Left hindlimb (tissue), 1 donor: ENCODE data around the gene PRRT2.
"Not testable (repeated sequence)": the region's sequence is repeated elsewhere in the genome, so short reads cannot be mapped to it uniquely, and the experiment has no call there.

Source experiments
- DNase-seq: peaks from one replicate; pipeline ENCODE4 v3.0.0-alpha.2; 2018

Gene PRRT2

DNA sequence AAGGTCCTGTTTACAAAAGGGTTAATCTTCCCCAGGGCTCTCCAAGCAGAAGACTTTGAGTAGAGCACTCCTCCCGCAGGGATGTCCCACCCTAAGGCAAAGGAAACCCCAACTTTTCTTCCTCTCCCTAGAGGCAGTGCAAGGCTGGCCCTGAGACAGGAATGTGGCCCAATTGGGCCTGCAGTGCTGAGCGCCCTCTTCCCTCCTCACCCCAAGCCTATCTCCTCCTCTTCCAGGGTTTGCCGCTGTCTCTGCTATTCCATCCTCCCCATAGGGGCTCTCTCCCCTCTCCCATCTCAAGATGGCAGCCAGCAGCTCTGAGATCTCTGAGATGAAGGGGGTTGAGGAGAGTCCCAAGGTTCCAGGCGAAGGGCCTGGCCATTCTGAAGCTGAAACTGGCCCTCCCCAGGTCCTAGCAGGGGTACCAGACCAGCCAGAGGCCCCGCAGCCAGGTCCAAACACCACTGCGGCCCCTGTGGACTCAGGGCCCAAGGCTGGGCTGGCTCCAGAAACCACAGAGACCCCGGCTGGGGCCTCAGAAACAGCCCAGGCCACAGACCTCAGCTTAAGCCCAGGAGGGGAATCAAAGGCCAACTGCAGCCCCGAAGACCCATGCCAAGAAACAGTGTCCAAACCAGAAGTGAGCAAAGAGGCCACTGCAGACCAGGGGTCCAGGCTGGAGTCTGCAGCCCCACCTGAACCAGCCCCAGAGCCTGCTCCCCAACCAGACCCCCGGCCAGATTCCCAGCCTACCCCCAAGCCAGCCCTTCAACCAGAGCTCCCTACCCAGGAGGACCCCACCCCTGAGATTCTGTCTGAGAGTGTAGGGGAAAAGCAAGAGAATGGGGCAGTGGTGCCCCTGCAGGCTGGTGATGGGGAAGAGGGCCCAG, 1.0 kb downstream of the PRRT2 start:
- DNase-seq, result no peak

DNA sequence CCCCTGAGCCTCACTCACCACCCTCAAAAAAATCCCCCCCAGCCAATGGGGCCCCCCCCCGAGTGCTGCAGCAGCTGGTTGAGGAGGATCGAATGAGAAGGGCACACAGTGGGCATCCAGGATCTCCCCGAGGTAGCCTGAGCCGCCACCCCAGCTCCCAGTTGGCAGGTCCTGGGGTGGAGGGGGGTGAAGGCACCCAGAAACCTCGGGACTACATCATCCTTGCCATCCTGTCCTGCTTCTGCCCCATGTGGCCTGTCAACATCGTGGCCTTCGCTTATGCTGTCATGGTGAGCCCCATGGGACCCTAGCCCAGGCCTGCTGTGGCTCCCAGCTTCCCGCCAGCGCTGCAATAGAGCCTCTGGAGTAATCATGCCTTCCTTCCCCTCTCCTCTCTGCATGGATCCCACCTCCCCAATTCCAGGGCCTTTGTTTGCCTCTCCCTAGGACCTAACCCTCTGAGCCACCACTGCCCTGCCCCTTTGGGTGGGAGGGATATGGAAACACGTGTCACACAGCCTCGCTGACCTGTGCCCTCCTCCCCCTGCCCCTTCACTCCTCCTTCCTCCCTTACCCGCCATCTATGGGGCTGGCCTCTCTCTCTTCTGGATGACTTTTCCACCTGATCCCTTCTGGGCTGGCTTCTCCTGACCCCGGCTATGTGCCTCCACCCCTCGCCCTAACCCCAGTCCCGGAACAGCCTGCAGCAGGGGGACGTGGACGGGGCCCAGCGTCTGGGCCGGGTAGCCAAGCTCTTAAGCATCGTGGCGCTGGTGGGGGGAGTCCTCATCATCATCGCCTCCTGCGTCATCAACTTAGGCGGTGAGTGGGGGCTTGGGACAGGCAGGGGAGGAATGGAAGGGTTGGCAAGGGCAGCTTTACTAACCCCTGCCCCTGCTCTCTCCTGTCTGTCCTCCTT, 1.9 kb downstream of the PRRT2 start:
- DNase-seq, result no peak

DNA sequence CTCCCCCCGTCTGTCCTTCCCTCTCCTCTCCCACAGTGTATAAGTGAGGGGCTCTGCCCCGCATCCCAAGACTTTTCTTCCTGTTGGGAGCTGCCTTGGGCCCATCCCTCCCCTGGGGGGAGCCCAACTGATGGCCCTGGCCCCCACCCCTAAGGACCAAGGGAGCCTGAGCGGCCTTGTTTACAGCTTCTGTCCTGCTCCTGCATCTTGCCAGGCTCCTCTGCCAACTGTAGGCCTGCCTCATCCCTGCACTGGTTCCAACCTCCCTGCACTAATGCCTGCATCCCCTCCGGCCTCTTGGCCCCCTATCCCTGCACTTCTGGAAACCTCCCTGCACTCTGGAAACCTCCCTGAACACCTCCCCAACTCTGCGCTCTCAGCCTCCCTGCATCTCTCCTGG, 2.6 kb downstream of the PRRT2 start:
- peak; percentile 43 for DNase-seq

DNA sequence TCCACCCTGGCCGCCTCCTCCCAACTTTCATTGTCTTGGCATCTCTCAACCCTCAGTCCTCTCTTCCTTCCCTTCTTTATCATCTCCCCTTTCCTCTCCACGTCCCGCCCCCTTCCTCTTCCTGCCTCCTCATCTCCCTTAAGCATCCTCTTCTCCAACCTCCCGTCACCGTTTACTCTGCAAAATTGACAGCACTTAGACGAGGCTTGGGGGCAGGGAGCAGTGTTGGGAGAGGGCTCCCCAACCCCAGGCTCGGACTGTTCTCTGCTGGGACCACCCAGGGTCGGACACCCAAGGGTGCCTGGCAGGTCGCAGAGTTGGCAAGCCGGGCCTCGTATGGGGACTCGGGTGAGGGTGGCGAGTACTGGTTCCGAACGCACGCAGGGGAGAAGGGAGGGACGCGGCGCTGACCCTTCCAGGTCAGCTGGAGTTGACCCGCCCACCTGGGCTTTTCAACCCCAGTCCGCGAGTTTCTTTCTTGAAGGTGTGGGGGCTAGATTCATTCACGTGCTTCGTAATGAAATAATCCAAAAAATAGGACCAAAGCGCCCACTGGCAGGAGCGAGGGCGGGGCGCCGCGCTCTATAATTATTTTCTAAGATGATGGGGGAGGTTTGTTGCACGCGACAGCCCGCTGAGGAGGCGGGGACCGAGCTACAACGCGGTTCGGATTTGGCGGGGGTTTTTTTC, 3.2 kb downstream of the PRRT2 start:
- DNase-seq, result peak; percentile 59

DNA sequence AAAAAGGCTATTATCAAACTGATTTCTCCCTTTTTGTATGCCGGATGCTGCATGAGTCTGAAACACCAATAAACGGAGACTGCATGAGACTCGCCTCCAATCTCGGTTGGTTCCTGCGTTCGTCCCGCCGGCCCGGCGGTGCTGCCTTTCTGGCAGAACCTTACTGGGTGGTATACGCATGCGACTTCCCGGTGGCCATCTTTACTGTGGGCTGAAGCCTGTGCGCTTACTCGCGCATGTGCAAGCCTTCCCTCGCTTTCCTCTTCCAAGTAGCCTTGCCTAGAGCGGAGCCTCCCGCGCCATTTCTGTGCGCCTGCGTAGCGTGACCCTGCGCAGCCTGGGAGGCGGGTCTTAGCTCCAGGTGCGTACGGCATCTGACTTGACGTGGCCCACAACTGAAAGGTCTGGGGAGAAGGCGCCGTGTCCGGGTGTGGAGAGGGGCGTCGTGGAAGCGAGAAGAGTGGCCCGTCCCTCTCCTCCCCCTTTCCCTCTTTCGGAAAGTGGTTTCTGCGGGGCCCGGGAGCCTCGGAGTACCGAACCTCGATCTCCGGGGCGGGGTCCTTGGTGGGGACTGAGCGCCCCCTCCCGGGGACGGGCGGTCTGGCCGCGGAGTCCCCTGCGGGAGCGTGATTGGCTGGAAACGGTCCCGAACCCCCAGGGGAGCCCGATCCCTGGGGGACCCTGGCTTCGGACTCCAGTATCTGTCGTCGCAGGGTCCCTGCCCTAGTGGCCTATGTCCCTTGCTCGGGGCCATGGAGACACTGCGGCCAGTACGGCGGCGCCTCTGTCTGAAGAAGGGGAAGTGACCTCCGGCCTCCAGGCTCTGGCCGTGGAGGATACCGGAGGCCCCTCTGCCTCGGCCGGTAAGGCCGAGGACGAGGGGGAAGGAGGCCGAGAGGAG, 4.0 kb downstream of the PRRT2 start, which contains the start of gene PAGR1:
Gene PAGR1, plus strand, starts transcription at position 360 of the 901 bp plus-strand sequence. Its CDS starts 374 bp downstream, at position 734.
- peak; percentile 98 for DNase-seq

DNA sequence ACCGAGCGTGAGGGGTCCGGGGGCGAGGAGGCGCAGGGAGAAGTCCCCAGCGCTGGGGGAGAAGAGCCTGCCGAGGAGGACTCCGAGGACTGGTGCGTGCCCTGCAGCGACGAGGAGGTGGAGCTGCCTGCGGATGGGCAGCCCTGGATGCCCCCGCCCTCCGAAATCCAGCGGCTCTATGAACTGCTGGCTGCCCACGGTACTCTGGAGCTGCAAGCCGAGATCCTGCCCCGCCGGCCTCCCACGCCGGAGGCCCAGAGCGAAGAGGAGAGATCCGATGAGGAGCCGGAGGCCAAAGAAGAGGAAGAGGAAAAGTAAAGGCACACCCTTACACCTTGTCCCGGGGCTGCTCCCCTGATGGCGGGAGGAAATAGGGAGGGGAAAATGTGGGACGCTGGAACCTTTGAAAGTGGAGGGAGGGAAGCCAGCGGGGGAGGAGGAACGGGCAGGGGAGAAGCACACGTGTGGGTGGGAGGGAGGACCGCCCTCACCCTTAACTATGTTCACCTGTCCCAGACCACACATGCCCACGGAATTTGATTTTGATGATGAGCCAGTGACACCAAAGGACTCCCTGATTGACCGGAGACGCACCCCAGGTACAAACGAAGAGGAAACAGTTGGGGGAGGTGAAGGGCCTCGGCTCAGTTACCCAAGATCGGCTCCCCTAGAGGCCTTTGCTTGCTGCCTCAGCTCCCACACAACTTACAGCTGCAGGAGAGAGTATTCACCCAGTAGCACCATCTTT, 4.9 kb downstream of the PRRT2 start:
- peak; percentile 75 for DNase-seq

DNA sequence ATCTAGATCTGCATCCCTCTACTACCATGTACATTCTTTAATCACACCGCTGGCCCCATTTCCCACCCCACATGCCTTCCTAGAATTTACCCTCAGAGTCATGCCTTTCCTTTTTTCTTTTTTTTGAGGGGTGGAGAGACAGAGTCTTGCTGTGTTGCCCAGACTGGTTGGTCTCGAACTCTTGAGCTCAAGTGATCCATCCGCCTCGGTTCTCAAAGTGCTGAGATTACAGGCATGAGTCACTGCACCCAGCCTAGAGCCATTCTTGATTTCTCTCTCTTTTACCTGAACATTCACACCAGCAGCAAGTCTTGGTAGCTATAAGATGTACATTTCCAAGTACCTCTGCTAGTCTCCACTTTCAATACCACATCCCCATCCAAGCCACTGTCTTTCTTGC, 6.1 kb downstream of the PRRT2 start:
- no peak for DNase-seq

DNA sequence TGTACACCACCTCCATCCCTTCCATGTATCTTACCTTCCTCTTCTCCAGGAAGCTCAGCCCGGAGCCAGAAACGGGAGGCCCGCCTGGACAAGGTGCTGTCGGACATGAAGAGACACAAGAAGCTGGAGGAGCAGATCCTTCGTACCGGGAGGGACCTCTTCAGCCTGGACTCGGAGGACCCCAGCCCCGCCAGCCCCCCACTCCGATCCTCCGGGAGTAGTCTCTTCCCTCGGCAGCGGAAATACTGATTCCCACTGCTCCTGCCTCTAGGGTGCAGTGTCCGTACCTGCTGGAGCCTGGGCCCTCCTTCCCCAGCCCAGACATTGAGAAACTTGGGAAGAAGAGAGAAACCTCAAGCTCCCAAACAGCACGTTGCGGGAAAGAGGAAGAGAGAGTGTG, 7.5 kb downstream of the PRRT2 start:
- DNase-seq, result no peak

DNA sequence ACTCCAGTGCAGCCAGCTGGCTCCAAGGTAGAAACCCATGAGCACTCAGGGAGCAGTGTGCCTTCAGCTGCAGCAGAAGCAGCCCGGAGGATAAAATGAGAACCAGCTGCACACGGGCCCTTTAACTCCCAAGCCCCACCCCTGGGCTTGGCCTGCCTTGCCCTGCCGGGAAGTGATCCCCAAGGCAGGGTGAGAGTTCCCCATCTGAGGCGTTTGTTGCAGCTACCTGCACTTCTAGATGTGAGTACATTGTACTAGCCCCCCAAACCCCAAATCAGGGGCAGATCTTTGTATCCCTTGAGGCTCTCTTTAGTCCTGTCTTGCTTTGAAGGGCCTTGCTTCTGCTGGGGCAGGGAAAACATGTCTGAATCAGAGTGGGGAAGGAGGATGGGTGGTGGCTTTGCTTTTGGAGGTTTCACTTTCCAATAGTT, 8.3 kb downstream of the PRRT2 start, which contains the start of gene MVP:
Gene MVP, plus strand, starts transcription at position 192 of the 431 bp plus-strand sequence. CDS start 10,088 bp downstream, outside the sequence.
- peak; percentile 74 for DNase-seq

DNA sequence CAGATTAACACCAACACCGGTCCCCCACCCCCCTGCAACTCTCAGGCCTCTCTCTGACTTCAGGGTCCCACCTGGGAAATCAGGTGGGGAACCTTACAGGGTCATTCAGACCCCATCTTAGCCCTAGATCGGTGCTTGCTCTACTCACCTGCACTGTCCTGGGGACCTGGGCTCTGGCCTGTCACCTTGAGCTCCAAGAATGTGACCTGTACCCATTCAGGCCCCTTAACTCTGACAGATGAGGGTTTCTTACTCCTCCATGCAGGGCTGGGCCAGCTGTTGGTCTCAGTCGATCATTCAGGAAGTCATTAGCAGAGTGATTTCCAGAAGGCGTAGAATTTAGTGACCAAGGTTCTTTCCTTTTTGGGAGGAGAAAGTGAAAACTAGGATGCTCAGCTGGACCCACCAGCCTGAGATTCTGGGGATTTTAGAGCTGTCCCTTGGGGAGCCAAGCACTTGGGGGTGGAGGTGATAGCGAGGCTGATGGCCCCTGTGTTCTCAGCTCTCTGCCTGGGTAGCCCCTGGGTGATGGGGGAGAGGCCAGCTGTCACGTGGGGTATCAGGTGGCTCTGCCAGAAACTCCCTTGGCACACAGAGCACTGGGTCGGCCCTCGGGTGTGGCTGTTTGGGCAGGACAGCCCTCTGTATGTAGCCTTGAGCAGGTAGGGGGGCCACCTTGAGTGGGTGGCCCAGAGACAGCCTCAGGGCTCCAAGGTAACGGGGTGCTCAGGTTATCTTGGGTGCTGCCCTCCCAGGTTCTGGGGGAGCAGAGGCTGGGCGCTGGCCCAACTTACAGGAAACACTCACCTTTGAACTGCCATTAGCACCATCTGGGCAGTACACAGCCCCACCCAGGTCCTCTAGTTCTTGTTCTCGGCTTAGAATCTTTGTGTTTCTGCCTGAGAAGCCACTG, 9.0 kb downstream of the PRRT2 start:
- DNase-seq, result no peak

DNA sequence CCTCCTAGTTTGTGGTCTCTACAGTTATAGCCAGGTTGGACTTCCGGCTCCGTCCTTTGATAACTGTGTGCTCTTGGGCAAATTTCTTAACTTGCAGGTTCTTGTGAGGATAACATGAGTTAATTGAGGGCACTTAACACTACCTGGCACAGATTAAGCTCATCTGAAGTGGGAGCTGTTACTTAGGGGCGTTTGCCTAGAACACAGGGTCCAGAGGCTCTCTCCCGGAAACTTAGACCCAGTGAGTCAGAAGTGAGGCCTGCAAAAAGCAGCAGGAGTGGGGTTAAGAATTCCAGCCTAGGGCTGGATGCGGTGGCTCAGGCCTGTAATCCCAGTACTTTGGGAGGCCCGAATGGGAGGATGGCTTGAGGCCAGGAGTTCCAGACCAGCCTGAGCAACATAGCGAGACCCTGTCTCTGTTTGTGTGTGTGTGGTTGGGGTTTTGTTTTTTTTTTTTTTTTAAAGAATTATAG, 9.7 kb downstream of the PRRT2 start:
- DNase-seq, result no peak

DNA sequence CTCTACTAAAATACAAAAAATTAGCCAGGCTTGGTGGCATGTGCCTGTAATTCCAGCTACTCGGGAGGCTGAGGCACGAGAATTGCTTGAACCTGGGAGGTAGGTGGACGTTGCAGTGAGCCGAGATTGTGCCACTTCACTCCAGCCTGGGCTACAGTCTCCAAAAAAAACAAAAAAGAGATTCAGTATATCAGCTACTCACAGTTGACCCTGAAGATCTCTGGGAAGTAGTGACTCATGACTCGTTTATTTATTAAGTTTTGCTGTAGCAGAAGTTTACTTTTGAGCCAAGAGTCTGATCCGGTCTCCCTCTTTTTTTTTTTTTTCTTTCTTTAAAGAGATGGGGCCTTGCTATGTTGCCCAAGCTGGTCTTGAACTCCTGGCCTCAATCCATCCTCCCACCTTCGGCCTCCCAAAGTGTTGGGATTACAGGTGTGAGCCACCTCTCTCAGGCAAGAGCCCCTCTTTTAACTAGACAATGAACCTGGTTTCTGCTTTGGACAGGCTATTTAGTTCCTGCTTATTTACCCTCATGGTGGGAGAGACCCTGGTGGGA, 12.7 kb downstream of the PRRT2 start:
- no peak for DNase-seq

DNA sequence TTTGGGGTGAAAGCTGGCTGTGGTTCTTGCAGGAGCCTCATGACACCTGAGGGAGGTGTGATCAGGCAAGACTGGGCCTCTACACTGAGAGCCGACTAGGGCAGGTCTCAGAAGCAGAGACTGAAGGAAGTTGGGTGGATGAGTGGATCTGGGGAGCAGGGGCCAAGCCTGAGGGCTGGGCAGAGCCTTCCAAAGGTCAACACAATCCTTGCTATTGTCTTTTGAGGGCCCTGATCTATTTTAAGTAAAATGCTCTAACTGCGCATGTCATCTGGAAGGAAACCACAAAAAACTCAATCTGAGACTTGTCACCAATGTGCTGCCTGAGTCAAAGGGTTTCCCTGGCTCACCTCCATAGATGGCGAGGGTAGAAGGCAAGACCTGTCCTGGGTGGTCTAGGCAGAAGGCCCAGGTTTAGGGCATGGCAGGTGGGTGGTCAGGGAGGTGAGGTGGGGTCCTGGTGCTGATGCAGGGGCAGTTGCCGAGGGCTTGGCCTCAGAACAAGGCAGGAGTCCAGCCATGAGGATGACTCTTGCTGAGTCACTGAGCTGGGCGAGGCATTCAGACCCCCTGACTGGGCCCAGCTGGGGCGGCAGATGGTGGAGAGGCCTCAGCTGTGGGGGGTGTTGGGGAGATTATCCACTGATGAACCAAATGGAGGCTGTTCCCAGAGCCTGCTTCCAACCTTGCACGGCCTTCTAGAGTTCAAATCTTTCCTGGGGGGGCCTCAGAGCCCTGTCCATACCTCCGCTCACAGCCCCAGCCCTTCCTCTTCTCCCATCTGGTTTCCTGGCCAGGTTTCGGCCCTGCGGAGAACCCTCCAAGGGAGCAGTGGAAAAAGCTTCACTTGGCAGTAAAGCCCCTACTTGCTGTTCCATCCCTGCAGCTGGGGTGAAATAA, 13.4 kb downstream of the PRRT2 start:
- DNase-seq, result no peak

DNA sequence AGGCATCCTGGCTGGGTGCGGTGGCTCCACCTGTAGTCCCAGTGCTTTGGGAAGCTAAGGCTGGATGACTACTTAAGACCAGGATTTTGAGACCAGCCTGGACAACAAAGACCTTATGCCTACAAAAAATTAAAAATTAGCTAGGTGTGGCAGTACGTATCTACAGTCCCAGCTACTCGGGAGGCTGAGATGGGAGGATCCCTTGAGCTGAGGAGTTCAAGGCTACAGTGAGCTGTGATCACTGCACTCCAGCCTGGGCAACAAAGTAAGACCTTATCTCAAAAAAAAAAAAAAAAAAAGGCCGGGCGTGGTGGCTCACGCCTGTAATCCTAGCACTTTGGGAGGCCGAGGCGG, 14.3 kb downstream of the PRRT2 start:
- no peak for DNase-seq

DNA sequence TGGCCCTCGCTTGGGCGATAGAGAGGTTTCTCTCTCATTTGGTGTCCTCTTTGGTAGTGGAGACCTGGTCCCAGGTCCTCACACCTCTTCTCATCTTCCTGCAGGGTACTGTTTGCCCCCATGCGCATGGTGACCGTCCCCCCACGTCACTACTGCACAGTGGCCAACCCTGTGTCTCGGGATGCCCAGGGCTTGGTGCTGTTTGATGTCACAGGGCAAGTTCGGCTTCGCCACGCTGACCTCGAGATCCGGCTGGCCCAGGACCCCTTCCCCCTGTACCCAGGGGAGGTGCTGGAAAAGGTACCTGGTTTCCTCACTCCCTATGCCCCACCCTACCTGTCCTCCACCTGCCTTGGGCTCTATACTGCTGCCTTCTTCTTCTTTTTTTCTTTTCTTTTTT, 18.8 kb downstream of the PRRT2 start:
- no peak for DNase-seq

DNA sequence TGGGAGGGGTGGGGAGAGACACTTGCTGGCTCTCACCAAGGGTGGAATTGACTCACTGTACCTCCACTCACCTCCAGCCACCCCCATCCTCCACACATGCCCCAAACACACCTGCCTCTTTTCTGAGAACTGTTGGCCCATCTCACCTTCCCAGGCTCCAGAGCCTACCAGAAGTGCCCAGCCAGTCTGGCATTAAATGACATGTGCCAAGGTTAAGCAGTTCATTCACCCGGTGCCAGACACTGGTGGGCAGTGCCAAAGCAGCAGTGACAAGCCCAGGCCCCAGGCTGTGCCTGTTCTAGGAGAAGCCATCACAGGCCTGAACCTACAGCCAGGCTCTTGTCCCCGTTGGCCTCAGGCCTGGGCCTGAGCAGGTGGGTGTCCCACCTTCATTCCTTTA, 19.5 kb downstream of the PRRT2 start:
- no peak for DNase-seq

DNA sequence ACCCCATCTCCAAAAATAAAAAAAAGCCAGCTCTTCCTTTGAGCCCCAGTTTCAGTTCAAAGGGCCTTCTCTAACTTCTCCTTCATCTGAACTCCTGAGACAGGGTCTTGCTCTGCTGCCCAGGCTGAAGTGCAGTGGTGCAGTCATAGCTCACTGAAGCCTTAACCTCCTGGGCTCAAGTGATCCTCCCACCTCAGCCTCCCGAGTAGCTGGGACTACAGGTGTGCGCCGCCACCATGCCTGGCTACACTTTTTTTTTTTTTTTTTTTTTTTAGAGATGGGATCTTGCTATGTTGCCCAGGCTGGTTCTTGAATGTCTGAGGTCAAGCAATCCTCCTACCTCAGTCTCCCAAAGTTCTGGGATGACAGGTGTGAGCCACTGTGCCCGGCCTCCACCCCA, 21.2 kb downstream of the PRRT2 start:
- DNase-seq, result not testable (repeated sequence)

DNA sequence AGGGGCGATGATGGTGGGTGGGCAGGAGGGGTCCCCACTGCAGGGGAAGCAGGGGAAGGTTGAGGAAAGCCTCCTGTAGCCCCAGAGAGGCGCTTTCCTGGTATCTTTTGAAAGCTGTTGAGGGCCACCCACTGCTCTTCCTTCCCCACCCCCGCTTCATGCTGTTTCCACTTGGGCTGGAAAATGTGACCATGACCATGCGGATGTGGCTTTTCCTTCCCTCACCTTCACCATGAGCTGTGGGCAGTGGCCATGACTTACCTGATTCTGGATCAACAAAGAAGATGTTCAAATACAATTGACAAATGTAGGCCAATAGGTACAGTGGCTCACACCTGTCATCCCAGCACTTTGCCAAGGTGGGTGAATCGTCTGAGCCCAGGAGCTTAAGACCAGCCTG, 22.1 kb downstream of the PRRT2 start:
- no peak for DNase-seq
